WTC11 (cell line): ENCODE measurements around the gene KLRF1. TPM values are rescaled to one million over a fixed set of nuclear protein-coding genes. Genes with fewer than 3 reads are reported as not detected.

ENCODE experiments used
- ATAC-seq: fragments of 200-7000 bp; cut with Tn5 transposase; 2 replicates; pipeline ENCODE4 v1.10.0; 2021; ENCODE audit warnings: mild to moderate bottlenecking, moderate library complexity
- CTCF ChIA-PET: fragments of 300-600 bp; sonication (Branson Sonifier 250); formaldehyde crosslinking; loops from one replicate; lab custom pipeline; 2021; ENCODE audit warnings: antibody characterized with exemption; lab: Charles Lee
- POLR2A ChIA-PET: fragments of 350-600 bp; sonication (Branson Sonifier 250); formaldehyde crosslinking; loops from one replicate; lab custom pipeline; 2021; ENCODE audit warnings: antibody characterized with exemption; lab: Charles Lee
- DNase-seq: peaks from one replicate; pipeline ENCODE4 v3.0.0; 2021; ENCODE audit warnings: low spot score
- H3K27ac Mint-ChIP-seq: 2 replicates; pipeline ENCODE4 v1.8.0; 2021; ENCODE audit warnings: mixed read lengths
- H3K27me3 Mint-ChIP-seq: 2 replicates; pipeline ENCODE4 v1.8.0; 2021; ENCODE audit warnings: low read depth, mild to moderate bottlenecking, moderate library complexity, mixed read lengths
- H3K36me3 Mint-ChIP-seq: 2 replicates; pipeline ENCODE4 v1.8.0; 2021; ENCODE audit warnings: mixed read lengths
- H3K4me1 Mint-ChIP-seq: 2 replicates; pipeline ENCODE4 v1.8.0; 2022; ENCODE audit warnings: mixed read lengths
- H3K4me3 Mint-ChIP-seq: 2 replicates; pipeline ENCODE4 v1.8.0; 2021; ENCODE audit warnings: mild to moderate bottlenecking, moderate library complexity, mixed read lengths
- H3K9me3 Mint-ChIP-seq: 2 replicates; pipeline ENCODE4 v1.8.0; 2021; ENCODE audit warnings: mixed read lengths
- ATF1 ChIP-seq: sonication (generic); formaldehyde crosslinking; IDR thresholded peaks from 2 replicates; pipeline ENCODE4 v1.8.1; 2023; ENCODE audit warnings: mild to moderate bottlenecking, moderate library complexity, missing genetic modification reagents
- CREM ChIP-seq: sonication (generic); formaldehyde crosslinking; IDR thresholded peaks from 2 replicates; pipeline ENCODE4 v1.8.1; 2022; ENCODE audit warnings: mild to moderate bottlenecking, missing genetic modification reagents, moderate library complexity
- ELF4 ChIP-seq: sonication (generic); formaldehyde crosslinking; IDR thresholded peaks from 2 replicates; pipeline ENCODE4 v1.8.1; 2022; ENCODE audit warnings: low read depth, mild to moderate bottlenecking, moderate library complexity, missing genetic modification reagents
- FOXJ3 ChIP-seq: sonication (generic); formaldehyde crosslinking; IDR thresholded peaks from 2 replicates; pipeline ENCODE4 v1.9.0; 2021; ENCODE audit warnings: missing genetic modification reagents, mild to moderate bottlenecking, borderline replicate concordance
- FOXK1 ChIP-seq: sonication (generic); formaldehyde crosslinking; IDR thresholded peaks from 2 replicates; pipeline ENCODE4 v1.8.0; 2022; ENCODE audit warnings: mild to moderate bottlenecking, moderate library complexity, missing genetic modification reagents
- GABPB1 ChIP-seq: sonication (generic); formaldehyde crosslinking; IDR thresholded peaks from 2 replicates; pipeline ENCODE4 v1.8.1; 2023; ENCODE audit warnings: mild to moderate bottlenecking, missing genetic modification reagents
- MYBL2 ChIP-seq: sonication (generic); formaldehyde crosslinking; IDR thresholded peaks from 2 replicates; pipeline ENCODE4 v1.8.1; 2023; ENCODE audit warnings: mild to moderate bottlenecking, moderate library complexity, missing genetic modification reagents
- NR3C1 ChIP-seq: sonication (generic); formaldehyde crosslinking; conservative IDR thresholded peaks from 2 replicates; pipeline ENCODE4 v1.8.1; 2023; ENCODE audit warnings: low read depth, mild to moderate bottlenecking, missing genetic modification reagents
- SMAD3 ChIP-seq: sonication (generic); formaldehyde crosslinking; IDR thresholded peaks from 2 replicates; pipeline ENCODE4 v1.8.0; 2022; ENCODE audit warnings: missing genetic modification reagents, mild to moderate bottlenecking, borderline replicate concordance
- ZBTB21 ChIP-seq: sonication (generic); formaldehyde crosslinking; IDR thresholded peaks from 2 replicates; pipeline ENCODE4 v1.8.1; 2023; ENCODE audit warnings: mild to moderate bottlenecking, missing genetic modification reagents, borderline replicate concordance
- total RNA-seq: library from RNA; stranded (reverse); gene quantifications from 3 replicates; pipeline ENCODE4 v1.2.3, GENCODE V29; 2021
- TF ChIP-seq, protein P1 (sequence below): sonication (generic); formaldehyde crosslinking; IDR thresholded peaks from 2 replicates; pipeline ENCODE4 v1.8.0; 2022; ENCODE audit warnings: missing genetic modification reagents
- TF ChIP-seq, protein P2 (sequence below): sonication (generic); formaldehyde crosslinking; IDR thresholded peaks from 2 replicates; pipeline ENCODE4 v1.8.0; 2023; ENCODE audit warnings: missing genetic modification reagents, mild to moderate bottlenecking, borderline replicate concordance
- TF ChIP-seq, protein P3 (sequence below): fragments of 200-600 bp; IDR thresholded peaks from 2 replicates; pipeline ENCODE4 v1.8.0; 2022; ENCODE audit warnings: antibody characterized with exemption
- TF ChIP-seq, protein P4 (sequence below): sonication (generic); formaldehyde crosslinking; IDR thresholded peaks from 2 replicates; pipeline ENCODE4 v1.8.0; 2023; ENCODE audit warnings: missing genetic modification reagents
- TF ChIP-seq, protein P5 (sequence below): fragments of 250-450 bp; sonication (Bioruptor Pico); conservative IDR thresholded peaks from 2 replicates; pipeline ENCODE4 v1.9.0; 2021; ENCODE audit warnings: mild to moderate bottlenecking
- TF ChIP-seq, protein P6 (sequence below): sonication (generic); formaldehyde crosslinking; IDR thresholded peaks from 2 replicates; pipeline ENCODE4 v1.8.0; 2022; ENCODE audit warnings: mild to moderate bottlenecking, missing genetic modification reagents
- TF ChIP-seq, protein P7 (sequence below): sonication (generic); formaldehyde crosslinking; IDR thresholded peaks from 2 replicates; pipeline ENCODE4 v1.8.1; 2022; ENCODE audit warnings: low read depth, mild to moderate bottlenecking, moderate library complexity, missing genetic modification reagents, borderline replicate concordance

KLRF1 gene
- total RNA-seq, 1 experiment from 2014 or later: not detected

DNA sequence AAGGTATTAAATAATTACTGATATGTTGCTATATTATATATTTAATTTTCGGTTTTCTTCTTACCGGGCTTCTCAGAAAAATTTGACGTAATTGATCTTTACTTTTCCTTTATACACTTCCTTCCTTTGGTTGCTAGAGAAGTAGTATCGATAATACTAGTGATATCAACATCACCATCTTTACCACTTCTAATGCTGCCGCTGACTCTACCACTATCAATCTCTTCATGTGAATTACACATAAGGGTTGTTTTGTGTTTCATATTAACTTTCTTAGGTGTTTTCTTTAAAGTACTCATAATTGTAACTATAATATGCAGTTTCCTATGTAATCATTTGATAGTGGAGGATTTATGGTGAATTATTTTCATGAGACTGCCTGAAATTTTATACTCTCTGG lies 30.9 kb upstream of the KLRF1 start:
- ATAC-seq: no peak
- no peaks in the 10 kb centered on the region for H3K36me3 Mint-ChIP-seq
- no peak for TF ChIP-seq NR3C1 (CRISPR knock-in tag)
- TF ChIP-seq, protein P1, sequence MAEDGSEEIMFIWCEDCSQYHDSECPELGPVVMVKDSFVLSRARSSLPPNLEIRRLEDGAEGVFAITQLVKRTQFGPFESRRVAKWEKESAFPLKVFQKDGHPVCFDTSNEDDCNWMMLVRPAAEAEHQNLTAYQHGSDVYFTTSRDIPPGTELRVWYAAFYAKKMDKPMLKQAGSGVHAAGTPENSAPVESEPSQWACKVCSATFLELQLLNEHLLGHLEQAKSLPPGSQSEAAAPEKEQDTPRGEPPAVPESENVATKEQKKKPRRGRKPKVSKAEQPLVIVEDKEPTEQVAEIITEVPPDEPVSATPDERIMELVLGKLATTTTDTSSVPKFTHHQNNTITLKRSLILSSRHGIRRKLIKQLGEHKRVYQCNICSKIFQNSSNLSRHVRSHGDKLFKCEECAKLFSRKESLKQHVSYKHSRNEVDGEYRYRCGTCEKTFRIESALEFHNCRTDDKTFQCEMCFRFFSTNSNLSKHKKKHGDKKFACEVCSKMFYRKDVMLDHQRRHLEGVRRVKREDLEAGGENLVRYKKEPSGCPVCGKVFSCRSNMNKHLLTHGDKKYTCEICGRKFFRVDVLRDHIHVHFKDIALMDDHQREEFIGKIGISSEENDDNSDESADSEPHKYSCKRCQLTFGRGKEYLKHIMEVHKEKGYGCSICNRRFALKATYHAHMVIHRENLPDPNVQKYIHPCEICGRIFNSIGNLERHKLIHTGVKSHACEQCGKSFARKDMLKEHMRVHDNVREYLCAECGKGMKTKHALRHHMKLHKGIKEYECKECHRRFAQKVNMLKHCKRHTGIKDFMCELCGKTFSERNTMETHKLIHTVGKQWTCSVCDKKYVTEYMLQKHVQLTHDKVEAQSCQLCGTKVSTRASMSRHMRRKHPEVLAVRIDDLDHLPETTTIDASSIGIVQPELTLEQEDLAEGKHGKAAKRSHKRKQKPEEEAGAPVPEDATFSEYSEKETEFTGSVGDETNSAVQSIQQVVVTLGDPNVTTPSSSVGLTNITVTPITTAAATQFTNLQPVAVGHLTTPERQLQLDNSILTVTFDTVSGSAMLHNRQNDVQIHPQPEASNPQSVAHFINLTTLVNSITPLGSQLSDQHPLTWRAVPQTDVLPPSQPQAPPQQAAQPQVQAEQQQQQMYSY (CRISPR knock-in tag): no peak
- H3K27me3 Mint-ChIP-seq: no peaks in the 10 kb centered on the region; the same call in 1 of the 2 replicates
- no peak for DNase-seq
- H3K4me1 Mint-ChIP-seq: peaks cover 26% of the 10 kb centered on the region
- H3K27ac Mint-ChIP-seq: peak overlapping the region; percentile 22; the same call in 1 of the 2 replicates
- peaks cover 4% of the 10 kb centered on the region for H3K9me3 Mint-ChIP-seq
- ChIA-PET CTCF (interaction anchor here (5.2 kb wide), 1 partner anchor 48 kb away, joined by 148 read pairs; no protein-coding TSS in a partner anchor), POLR2A (no interaction called here)
- no peak overlapping the region for H3K4me3 Mint-ChIP-seq

DNA sequence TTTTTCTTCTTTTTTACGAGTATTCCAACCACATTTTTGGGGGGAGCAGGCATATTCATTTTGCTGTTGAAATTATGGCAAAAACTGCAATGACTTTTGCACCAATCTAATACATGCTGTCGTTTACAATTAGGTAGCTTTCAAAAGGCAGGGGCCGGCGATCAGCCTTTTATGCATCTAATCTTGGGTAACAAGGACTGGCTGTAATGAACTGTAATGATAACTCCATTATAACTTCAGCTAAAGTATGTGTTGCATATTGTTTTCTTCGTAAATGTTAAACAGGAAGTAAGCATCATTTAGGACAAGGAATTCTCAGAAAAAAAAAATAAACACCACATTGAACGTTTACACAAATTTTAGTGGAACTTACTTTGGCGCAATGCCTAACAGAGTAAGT lies 30.3 kb upstream of the KLRF1 start:
- no peak for DNase-seq
- TF ChIP-seq ZBTB21 (no peak), FOXJ3 (no peak), ATF1 (CRISPR knock-in tag) (no peak), GABPB1 (CRISPR knock-in tag) (no peak), ELF4 (no peak), FOXK1 (CRISPR knock-in tag) (no peak), CREM (CRISPR knock-in tag) (no peak), MYBL2 (CRISPR knock-in tag) (no peak), SMAD3 (no peak)
- TF ChIP-seq, protein P2, sequence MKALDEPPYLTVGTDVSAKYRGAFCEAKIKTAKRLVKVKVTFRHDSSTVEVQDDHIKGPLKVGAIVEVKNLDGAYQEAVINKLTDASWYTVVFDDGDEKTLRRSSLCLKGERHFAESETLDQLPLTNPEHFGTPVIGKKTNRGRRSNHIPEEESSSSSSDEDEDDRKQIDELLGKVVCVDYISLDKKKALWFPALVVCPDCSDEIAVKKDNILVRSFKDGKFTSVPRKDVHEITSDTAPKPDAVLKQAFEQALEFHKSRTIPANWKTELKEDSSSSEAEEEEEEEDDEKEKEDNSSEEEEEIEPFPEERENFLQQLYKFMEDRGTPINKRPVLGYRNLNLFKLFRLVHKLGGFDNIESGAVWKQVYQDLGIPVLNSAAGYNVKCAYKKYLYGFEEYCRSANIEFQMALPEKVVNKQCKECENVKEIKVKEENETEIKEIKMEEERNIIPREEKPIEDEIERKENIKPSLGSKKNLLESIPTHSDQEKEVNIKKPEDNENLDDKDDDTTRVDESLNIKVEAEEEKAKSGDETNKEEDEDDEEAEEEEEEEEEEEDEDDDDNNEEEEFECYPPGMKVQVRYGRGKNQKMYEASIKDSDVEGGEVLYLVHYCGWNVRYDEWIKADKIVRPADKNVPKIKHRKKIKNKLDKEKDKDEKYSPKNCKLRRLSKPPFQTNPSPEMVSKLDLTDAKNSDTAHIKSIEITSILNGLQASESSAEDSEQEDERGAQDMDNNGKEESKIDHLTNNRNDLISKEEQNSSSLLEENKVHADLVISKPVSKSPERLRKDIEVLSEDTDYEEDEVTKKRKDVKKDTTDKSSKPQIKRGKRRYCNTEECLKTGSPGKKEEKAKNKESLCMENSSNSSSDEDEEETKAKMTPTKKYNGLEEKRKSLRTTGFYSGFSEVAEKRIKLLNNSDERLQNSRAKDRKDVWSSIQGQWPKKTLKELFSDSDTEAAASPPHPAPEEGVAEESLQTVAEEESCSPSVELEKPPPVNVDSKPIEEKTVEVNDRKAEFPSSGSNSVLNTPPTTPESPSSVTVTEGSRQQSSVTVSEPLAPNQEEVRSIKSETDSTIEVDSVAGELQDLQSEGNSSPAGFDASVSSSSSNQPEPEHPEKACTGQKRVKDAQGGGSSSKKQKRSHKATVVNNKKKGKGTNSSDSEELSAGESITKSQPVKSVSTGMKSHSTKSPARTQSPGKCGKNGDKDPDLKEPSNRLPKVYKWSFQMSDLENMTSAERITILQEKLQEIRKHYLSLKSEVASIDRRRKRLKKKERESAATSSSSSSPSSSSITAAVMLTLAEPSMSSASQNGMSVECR (CRISPR knock-in tag): no peak
- TF ChIP-seq, protein P3, sequence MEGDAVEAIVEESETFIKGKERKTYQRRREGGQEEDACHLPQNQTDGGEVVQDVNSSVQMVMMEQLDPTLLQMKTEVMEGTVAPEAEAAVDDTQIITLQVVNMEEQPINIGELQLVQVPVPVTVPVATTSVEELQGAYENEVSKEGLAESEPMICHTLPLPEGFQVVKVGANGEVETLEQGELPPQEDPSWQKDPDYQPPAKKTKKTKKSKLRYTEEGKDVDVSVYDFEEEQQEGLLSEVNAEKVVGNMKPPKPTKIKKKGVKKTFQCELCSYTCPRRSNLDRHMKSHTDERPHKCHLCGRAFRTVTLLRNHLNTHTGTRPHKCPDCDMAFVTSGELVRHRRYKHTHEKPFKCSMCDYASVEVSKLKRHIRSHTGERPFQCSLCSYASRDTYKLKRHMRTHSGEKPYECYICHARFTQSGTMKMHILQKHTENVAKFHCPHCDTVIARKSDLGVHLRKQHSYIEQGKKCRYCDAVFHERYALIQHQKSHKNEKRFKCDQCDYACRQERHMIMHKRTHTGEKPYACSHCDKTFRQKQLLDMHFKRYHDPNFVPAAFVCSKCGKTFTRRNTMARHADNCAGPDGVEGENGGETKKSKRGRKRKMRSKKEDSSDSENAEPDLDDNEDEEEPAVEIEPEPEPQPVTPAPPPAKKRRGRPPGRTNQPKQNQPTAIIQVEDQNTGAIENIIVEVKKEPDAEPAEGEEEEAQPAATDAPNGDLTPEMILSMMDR: no peak
- TF ChIP-seq, protein P4, sequence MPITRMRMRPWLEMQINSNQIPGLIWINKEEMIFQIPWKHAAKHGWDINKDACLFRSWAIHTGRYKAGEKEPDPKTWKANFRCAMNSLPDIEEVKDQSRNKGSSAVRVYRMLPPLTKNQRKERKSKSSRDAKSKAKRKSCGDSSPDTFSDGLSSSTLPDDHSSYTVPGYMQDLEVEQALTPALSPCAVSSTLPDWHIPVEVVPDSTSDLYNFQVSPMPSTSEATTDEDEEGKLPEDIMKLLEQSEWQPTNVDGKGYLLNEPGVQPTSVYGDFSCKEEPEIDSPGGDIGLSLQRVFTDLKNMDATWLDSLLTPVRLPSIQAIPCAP (CRISPR knock-in tag): no peak
- TF ChIP-seq, protein P5, sequence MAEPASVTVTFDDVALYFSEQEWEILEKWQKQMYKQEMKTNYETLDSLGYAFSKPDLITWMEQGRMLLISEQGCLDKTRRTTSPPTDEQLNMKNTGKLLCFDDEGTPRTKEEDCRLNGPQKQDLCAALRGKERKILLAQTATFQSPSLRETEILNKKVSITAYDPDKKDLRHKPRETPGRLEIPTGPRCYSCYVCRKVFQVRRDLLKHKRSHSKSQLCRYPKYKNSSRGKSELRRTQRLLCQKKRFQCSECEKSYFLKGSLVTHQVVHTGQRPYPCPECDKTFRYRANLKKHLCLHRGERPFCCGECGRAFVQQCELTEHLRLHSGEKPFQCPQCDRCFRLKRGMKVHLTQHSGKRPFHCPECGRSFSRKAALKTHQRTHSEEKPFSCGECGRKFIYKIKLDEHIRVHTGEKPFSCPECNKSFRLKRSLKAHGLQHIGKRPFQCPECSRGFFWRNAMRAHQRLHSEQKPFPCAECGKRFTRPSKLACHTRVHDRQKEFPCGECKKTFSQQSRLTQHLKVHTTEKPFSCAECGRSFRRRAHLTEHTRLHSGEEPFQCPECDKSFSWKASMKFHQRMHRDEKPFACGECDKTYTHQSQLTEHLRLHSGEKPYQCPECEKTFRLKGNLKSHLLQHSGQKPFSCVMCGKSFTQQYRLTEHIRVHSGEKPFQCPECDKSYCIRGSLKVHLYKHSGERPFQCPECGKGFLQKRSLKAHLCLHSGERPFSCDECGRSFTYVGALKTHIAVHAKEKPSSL (CRISPR knock-in tag): no peak
- TF ChIP-seq, protein P6, sequence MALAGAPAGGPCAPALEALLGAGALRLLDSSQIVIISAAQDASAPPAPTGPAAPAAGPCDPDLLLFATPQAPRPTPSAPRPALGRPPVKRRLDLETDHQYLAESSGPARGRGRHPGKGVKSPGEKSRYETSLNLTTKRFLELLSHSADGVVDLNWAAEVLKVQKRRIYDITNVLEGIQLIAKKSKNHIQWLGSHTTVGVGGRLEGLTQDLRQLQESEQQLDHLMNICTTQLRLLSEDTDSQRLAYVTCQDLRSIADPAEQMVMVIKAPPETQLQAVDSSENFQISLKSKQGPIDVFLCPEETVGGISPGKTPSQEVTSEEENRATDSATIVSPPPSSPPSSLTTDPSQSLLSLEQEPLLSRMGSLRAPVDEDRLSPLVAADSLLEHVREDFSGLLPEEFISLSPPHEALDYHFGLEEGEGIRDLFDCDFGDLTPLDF (CRISPR knock-in tag): no peak
- TF ChIP-seq, protein P7, sequence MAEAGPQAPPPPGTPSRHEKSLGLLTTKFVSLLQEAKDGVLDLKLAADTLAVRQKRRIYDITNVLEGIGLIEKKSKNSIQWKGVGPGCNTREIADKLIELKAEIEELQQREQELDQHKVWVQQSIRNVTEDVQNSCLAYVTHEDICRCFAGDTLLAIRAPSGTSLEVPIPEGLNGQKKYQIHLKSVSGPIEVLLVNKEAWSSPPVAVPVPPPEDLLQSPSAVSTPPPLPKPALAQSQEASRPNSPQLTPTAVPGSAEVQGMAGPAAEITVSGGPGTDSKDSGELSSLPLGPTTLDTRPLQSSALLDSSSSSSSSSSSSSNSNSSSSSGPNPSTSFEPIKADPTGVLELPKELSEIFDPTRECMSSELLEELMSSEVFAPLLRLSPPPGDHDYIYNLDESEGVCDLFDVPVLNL (CRISPR knock-in tag): no peak

More for the DNA sequence above, 30.3 kb upstream of the KLRF1 start:
- no peak for ATAC-seq
- Mint-ChIP-seq H3K27ac (no peak overlapping the region), H3K27me3 (no peaks in the 10 kb centered on the region; the same call in 1 of the 2 replicates), H3K36me3 (no peaks in the 10 kb centered on the region), H3K9me3 (peaks cover 4% of the 10 kb centered on the region), H3K4me3 (no peak overlapping the region), H3K4me1 (peaks cover 26% of the 10 kb centered on the region)
- ChIA-PET POLR2A (no interaction called here), CTCF (interaction anchor here (1.1 to 5.2 kb wide), 9 partner anchors 11 to 89 kb away, joined by 4 to 148 read pairs (median 12); no protein-coding TSS in a partner anchor)
